GM12878 (cell line): ENCODE measurements around the gene NPDC1. TPM values are rescaled to one million over a fixed set of nuclear protein-coding genes. Genes with fewer than 3 reads are reported as not detected.

Experiments used
- ATAC-seq: fragments of 200-7000 bp; cut with Tn5 transposase; 3 replicates; pipeline ENCODE4 v1.9.1; 2020; ENCODE audit warnings: mild to moderate bottlenecking, moderate library complexity
- BruUV-seq: library from RNA; stranded (reverse); fragments of 400-500 nt; replicated peaks from 2 replicates; lab custom pipeline; 2021; lab: Mats Ljungman, UMichigan
- CTCF ChIA-PET: fragments of 300-600 bp; sonication (Branson Sonifier 250); formaldehyde crosslinking; extraction: SDS; loops from one replicate; lab custom pipeline; 2021; ENCODE audit warnings: inconsistent platforms; lab: Yijun Ruan, JAX
- POLR2A ChIA-PET: fragments of 350-600 bp; formaldehyde crosslinking; extraction: SDS; loops from one replicate; lab custom pipeline; 2021; ENCODE audit warnings: inconsistent platforms; lab: Charles Lee
- RAD21 ChIA-PET: fragments of 300-600 bp; sonication (Branson Sonifier 250); formaldehyde crosslinking; loops from one replicate; lab custom pipeline; 2023; ENCODE audit warnings: antibody characterized with exemption; ENCODE audit not compliant: unreplicated experiment; lab: Charles Lee
- SMC1A ChIA-PET: fragments of 300-600 bp; sonication (Branson Sonifier 250); formaldehyde crosslinking; loops from one replicate; lab custom pipeline; 2023; ENCODE audit not compliant: unreplicated experiment, uncharacterized antibody; lab: Charles Lee
- DNase-seq: peaks from one replicate; pipeline ENCODE4 v3.0.0-alpha.2; 2011; ENCODE audit warnings: low read depth, low spot score
- FAIRE-seq: peaks from 3 replicates; lab custom pipeline; 2011; peaks lifted over from hg19 to GRCh38; lab: Jason Lieb, UNC
- H2AFZ ChIP-seq: 2 replicates; pipeline ENCODE4 v1.6.0; 2011; ENCODE audit warnings: low read depth, low read length, control low read depth; ENCODE audit not compliant: control insufficient read depth
- H3K27ac ChIP-seq: 2 replicates; pipeline ENCODE4 v1.5.1; 2011; ENCODE audit warnings: control low read depth; ENCODE audit not compliant: control insufficient read depth, insufficient read depth
- H3K27me3 ChIP-seq, 2 experiments: replicated peaks in 1 of 2; 2 replicates each; pipeline versions ENCODE4 v1.6.0 to v1.6.1; 2011; ENCODE audit warnings: low read length in 1 of 2; ENCODE audit not compliant: control insufficient read depth in 2 of 2, insufficient read depth in 2 of 2
- H3K36me3 ChIP-seq, 2 experiments: 2 replicates each; pipeline ENCODE4 v1.5.1; 2011; ENCODE audit warnings: low read length in 1 of 2; ENCODE audit not compliant: control insufficient read depth in 2 of 2, insufficient read depth in 2 of 2
- H3K4me1 ChIP-seq: 2 replicates; pipeline ENCODE4 v1.6.1; 2011; ENCODE audit warnings: mild to moderate bottlenecking, low read length, moderate library complexity, mixed read lengths; ENCODE audit not compliant: control insufficient read depth, insufficient read depth
- H3K4me2 ChIP-seq: 2 replicates; pipeline ENCODE4 v1.6.0; 2011; ENCODE audit warnings: control low read depth; ENCODE audit not compliant: control insufficient read depth, insufficient read depth
- H3K4me3 ChIP-seq: fragments of 200-600 bp; sonication (generic); 2 replicates; pipeline ENCODE4 v1.5.1; 2016
- H3K79me2 ChIP-seq: 2 replicates; pipeline ENCODE4 v1.6.0; 2011; ENCODE audit warnings: low read length; ENCODE audit not compliant: control insufficient read depth, insufficient read depth
- H3K9ac ChIP-seq: 2 replicates; pipeline ENCODE4 v1.8.0; 2011; ENCODE audit warnings: low read length, control low read depth, mixed read lengths; ENCODE audit not compliant: control insufficient read depth, insufficient read depth
- H3K9me3 ChIP-seq: replicated peaks from 3 replicates; pipeline ENCODE4 v1.5.1; 2011; ENCODE audit warnings: mild to moderate bottlenecking, low read length; ENCODE audit not compliant: control insufficient read depth, insufficient read depth
- H4K20me1 ChIP-seq: 2 replicates; pipeline ENCODE4 v1.6.0; 2011; ENCODE audit not compliant: control insufficient read depth, insufficient read depth
- CEBPB ChIP-seq, 2 experiments: fragments of 150-350 bp in 1 of 2; IDR thresholded peaks; 2 replicates each; pipeline ENCODE4 v1.6.1; 2012 to 2014; ENCODE audit warnings: low read depth in 2 of 2, low read length in 2 of 2, borderline replicate concordance in 1 of 2, inconsistent platforms in 1 of 2
- HDGF ChIP-seq: fragments of 450-650 bp; IDR thresholded peaks from 2 replicates; pipeline ENCODE4 v1.6.1; 2016; ENCODE audit warnings: antibody characterized with exemption
- MYB ChIP-seq: fragments of 150-350 bp; IDR thresholded peaks from 2 replicates; pipeline ENCODE4 v1.6.1; 2014; ENCODE audit warnings: mild to moderate bottlenecking, low read depth, low read length, borderline replicate concordance
- NFXL1 ChIP-seq: fragments of 450-650 bp; IDR thresholded peaks from 2 replicates; pipeline ENCODE4 v1.6.1; 2017; ENCODE audit warnings: antibody characterized with exemption, mild to moderate bottlenecking, borderline replicate concordance
- RUNX3 ChIP-seq: IDR thresholded peaks from 2 replicates; pipeline ENCODE4 v1.6.1; 2012; ENCODE audit warnings: low read length, inconsistent platforms
- WGBS: methylation state at CpG from one replicate; pipeline ENCODE4 v1.1.6; 2016; ENCODE audit warnings: low lambda C conversion rate; ENCODE audit not compliant: insufficient replicate concordance, insufficient coverage; ENCODE audit errors: missing lambda C conversion rate; 5-methylcytosine and 5-hydroxymethylcytosine counted together
- in situ Hi-C: fragments of 300-500 bp; cut with MboI; formaldehyde crosslinking; loops from 9 replicates; pipeline ENCODE4 v1.14.3; 2018; ENCODE audit warnings: mixed read lengths
- intact Hi-C: fragments of 100-400 bp; cut with micrococcal nuclease; formaldehyde crosslinking; loops from one replicate; pipeline ENCODE4 v1.14.2; 2022; ENCODE audit not compliant: unreplicated experiment
- polyA plus RNA-seq, 11 experiments: library from polyadenylated mRNA; depleted of rRNA in 4 of 11; unstranded in 6 of 11; stranded (reverse) in 5 of 11; fragments of >200 nt; fragmentation: Nextera tagmentation in 4 of 11; fragmentation: Illumina TruSeq in 1 of 11; extraction: Ambion mirVana in 4 of 11; extraction: Trizol in 1 of 11; gene quantifications; 1 replicate in 1 of 11; 2 replicates in 10 of 11; pipeline versions ENCODE4 v1.2.1 to v1.2.3, GENCODE V29; 2011 to 2016; ENCODE audit warnings: inconsistent platforms in 2 of 11, missing spikeins in 2 of 11, low read depth in 1 of 11
- total RNA-seq, 4 experiments: library from RNA; depleted of rRNA in 3 of 4; stranded (reverse); fragments of >200 nt in 3 of 4; fragmentation: Illumina TruSeq in 1 of 4; extraction: Trizol in 1 of 4; gene quantifications; 2 replicates each; pipeline versions ENCODE4 v1.2.1 to v1.2.3, GENCODE V29; 2013 to 2021
- TF ChIP-seq, protein P1 (sequence below): fragments of 450-650 bp; IDR thresholded peaks from 2 replicates; pipeline ENCODE4 v1.6.1; 2017; ENCODE audit warnings: antibody characterized with exemption, mild to moderate bottlenecking, moderate library complexity
- TF ChIP-seq, protein P2 (sequence below): fragments of 450-650 bp; IDR thresholded peaks from 2 replicates; pipeline ENCODE4 v1.6.1; 2014; ENCODE audit warnings: mild to moderate bottlenecking

Gene NPDC1
- total and polyA plus RNA-seq, 10 of the 15 experiments (the other 5 are each of a cell fraction or from before 2014, with no cell fraction given), result 0.04 to 1.7 (median 0.77) TPM; not detected in 2

GRCh38 chr9:137006116-137007003, 39.6 kb downstream of the NPDC1 start:
- intact Hi-C loops, result no loop called here
- H2AFZ ChIP-seq, result no peak overlapping the region
- no peak for FAIRE-seq
- no peak overlapping the region for H3K27ac ChIP-seq
- RAD21 ChIA-PET, result no interaction called here
- no peak for TF ChIP-seq HDGF
- TF ChIP-seq, protein P1, sequence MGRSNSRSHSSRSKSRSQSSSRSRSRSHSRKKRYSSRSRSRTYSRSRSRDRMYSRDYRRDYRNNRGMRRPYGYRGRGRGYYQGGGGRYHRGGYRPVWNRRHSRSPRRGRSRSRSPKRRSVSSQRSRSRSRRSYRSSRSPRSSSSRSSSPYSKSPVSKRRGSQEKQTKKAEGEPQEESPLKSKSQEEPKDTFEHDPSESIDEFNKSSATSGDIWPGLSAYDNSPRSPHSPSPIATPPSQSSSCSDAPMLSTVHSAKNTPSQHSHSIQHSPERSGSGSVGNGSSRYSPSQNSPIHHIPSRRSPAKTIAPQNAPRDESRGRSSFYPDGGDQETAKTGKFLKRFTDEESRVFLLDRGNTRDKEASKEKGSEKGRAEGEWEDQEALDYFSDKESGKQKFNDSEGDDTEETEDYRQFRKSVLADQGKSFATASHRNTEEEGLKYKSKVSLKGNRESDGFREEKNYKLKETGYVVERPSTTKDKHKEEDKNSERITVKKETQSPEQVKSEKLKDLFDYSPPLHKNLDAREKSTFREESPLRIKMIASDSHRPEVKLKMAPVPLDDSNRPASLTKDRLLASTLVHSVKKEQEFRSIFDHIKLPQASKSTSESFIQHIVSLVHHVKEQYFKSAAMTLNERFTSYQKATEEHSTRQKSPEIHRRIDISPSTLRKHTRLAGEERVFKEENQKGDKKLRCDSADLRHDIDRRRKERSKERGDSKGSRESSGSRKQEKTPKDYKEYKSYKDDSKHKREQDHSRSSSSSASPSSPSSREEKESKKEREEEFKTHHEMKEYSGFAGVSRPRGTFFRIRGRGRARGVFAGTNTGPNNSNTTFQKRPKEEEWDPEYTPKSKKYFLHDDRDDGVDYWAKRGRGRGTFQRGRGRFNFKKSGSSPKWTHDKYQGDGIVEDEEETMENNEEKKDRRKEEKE, result no peak
- TF ChIP-seq NFXL1, result no peak
- TF ChIP-seq, protein P2, sequence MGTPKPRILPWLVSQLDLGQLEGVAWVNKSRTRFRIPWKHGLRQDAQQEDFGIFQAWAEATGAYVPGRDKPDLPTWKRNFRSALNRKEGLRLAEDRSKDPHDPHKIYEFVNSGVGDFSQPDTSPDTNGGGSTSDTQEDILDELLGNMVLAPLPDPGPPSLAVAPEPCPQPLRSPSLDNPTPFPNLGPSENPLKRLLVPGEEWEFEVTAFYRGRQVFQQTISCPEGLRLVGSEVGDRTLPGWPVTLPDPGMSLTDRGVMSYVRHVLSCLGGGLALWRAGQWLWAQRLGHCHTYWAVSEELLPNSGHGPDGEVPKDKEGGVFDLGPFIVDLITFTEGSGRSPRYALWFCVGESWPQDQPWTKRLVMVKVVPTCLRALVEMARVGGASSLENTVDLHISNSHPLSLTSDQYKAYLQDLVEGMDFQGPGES, result no peak
- no peak for TF ChIP-seq CEBPB (IDR thresholded peaks at IDR 0.05; ENCODE audit: borderline replicate concordance in 1 of 2, low read depth in 2 of 2, low read length in 2 of 2)
- TF ChIP-seq RUNX3, result peak; percentile 39
- TF ChIP-seq MYB, result no peak
- H3K79me2 ChIP-seq, result no peaks in the 10 kb centered on the region
- SMC1A ChIA-PET, result no interaction called here
- 32% methylated on average over 24 of the region's 24 CpGs for WGBS
- no peaks in the 10 kb centered on the region for H3K4me1 ChIP-seq
- CTCF ChIA-PET, result interaction anchor here (1.1 kb wide), 1 partner anchor 29 kb away, joined by 5 read pairs; no protein-coding TSS in a partner anchor
- no peaks in the 10 kb centered on the region for H3K36me3 ChIP-seq
- H3K9me3 ChIP-seq, result peaks cover 2% of the 10 kb centered on the region; the same call in 2 of the 3 replicates
- BruUV-seq, result no TSS peak
- H3K9ac ChIP-seq, result no peak overlapping the region
- H3K27me3 ChIP-seq, result 0 out of 4 replicates have a peak, but pooled peaks cover 0 to 4% of the 10 kb centered on the region in 2 experiments
- in situ Hi-C loops, result no loop called here
- no peak overlapping the region for H3K4me3 ChIP-seq
- ATAC-seq, result no peak
- H3K4me2 ChIP-seq, result no peak overlapping the region
- POLR2A ChIA-PET, result no interaction called here
- no peak for DNase-seq
- no peaks in the 10 kb centered on the region for H4K20me1 ChIP-seq
